Measurements from ENCODE around the gene TMEM87A.

Gene TMEM87A

DNA sequence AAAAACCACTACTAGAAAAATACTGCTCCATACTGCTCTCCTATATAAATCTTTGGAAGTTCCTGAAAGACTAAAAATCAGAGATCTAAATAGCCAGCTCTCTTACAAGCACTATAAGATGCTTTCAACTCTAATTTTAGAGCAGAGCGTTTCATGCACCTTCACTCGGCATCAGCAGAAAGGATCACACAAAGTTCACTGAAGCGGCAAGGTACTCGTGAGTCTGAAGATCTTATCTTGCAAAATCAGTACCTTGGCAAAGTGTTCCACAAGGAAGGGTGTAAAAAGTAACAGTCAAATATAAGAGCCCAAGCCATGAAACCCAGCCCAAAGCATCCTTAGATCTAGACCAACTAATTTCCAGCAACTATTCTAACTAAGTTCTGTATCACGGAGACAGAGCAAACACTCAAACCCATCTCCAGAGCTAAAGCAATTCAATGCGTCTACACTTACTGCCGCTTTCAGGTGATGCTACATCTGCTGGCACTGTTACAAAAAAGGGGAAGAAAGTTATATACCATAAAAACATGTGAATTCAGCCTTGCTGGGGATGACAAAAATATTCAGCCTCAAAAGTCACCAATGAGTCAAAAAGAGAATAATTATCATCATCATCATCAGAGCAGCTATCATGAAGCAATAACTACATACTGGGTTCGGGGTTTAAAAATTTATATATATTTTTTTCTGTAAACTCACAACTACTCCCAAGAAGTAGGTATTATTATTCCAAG, 81.5 kb downstream of the TMEM87A start:
- Histone ChIP-seq H3K79me2 (ENCODE audit: insufficient read depth, low read length) (peaks cover 4% of the 10 kb centered on the region; the same call in 1 of the 2 replicates), H3K27ac (ENCODE audit: low read length) (no peak overlapping the region), H3K9ac (ENCODE audit: low read depth, low read length) (no peak overlapping the region), H3K4me3 (ENCODE audit: low read depth in 1 of 2, low read length in 2 of 2) (no peak overlapping the region), H3K36me3 (ENCODE audit: insufficient read depth, low read length) (peaks cover 40% of the 10 kb centered on the region), H3K9me3 (ENCODE audit: insufficient read depth, low read length, severe bottlenecking) (no peaks in the 10 kb centered on the region), H3K4me2 (ENCODE audit: insufficient read depth, low read length) (no peak overlapping the region), H4K20me1 (ENCODE audit: insufficient read depth, low read length) (no peaks in the 10 kb centered on the region), H3K27me3 (ENCODE audit: insufficient read depth, low read length, poor library complexity) (no peaks in the 10 kb centered on the region), H3K4me1 (ENCODE audit: insufficient read depth, low read length) (no peaks in the 10 kb centered on the region; the same call in 1 of the 2 replicates), H2AFZ (ENCODE audit: low read depth, low read length) (no peak overlapping the region)
- DNase-seq (no peak), ATAC-seq (ENCODE audit: insufficient read depth, low read depth) (no peak)
- TF ChIP-seq, protein P1, sequence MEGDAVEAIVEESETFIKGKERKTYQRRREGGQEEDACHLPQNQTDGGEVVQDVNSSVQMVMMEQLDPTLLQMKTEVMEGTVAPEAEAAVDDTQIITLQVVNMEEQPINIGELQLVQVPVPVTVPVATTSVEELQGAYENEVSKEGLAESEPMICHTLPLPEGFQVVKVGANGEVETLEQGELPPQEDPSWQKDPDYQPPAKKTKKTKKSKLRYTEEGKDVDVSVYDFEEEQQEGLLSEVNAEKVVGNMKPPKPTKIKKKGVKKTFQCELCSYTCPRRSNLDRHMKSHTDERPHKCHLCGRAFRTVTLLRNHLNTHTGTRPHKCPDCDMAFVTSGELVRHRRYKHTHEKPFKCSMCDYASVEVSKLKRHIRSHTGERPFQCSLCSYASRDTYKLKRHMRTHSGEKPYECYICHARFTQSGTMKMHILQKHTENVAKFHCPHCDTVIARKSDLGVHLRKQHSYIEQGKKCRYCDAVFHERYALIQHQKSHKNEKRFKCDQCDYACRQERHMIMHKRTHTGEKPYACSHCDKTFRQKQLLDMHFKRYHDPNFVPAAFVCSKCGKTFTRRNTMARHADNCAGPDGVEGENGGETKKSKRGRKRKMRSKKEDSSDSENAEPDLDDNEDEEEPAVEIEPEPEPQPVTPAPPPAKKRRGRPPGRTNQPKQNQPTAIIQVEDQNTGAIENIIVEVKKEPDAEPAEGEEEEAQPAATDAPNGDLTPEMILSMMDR (IDR thresholded peaks at IDR 0.05; ENCODE audit: borderline replicate concordance, extremely low read depth, low read length, poor library complexity, severe bottlenecking), result no peak
- TF ChIP-seq EZH2 (IDR thresholded peaks at IDR 0.05; ENCODE audit: borderline replicate concordance, low read depth, low read length, severe bottlenecking), result no peak

DNA sequence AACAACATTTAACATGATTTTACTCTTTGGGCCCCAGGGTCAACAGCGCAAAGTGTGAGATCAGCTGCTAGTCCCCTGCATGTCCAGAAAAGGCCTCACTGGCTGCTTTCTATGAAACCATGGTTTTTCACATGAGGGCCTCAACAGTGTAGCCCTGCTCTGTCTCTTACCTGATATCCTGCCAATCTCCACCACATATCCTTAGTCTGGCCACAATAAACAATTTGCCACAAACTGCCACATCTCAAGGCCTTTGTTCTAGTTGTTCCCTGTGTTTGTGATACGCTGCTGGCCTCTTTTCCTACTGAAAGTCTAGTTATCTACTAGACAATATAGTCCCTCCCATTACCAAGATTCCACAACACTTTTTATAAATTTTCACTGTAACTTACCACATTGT, 82.9 kb downstream of the TMEM87A start:
- ATAC-seq (ENCODE audit: insufficient read depth, low read depth), result peak; percentile 70
- no peak overlapping the region for H3K4me2 ChIP-seq (ENCODE audit: insufficient read depth, low read length)
- H3K9me3 ChIP-seq (ENCODE audit: insufficient read depth, low read length, severe bottlenecking), result no peaks in the 10 kb centered on the region
- H3K36me3 ChIP-seq (ENCODE audit: insufficient read depth, low read length), result peaks cover 48% of the 10 kb centered on the region
- TF ChIP-seq, protein P1 (IDR thresholded peaks at IDR 0.05; ENCODE audit: borderline replicate concordance, extremely low read depth, low read length, poor library complexity, severe bottlenecking), result no peak
- DNase-seq, result no peak
- no peaks in the 10 kb centered on the region for H3K27me3 ChIP-seq (ENCODE audit: insufficient read depth, low read length, poor library complexity)
- H3K79me2 ChIP-seq (ENCODE audit: insufficient read depth, low read length), result peaks cover 4% of the 10 kb centered on the region; the same call in 1 of the 2 replicates
- no peak overlapping the region for H3K27ac ChIP-seq (ENCODE audit: low read length)
- no peak overlapping the region for H3K9ac ChIP-seq (ENCODE audit: low read depth, low read length)
- no peak overlapping the region for H3K4me3 ChIP-seq (ENCODE audit: low read depth in 1 of 2, low read length in 2 of 2)
- no peak overlapping the region for H2AFZ ChIP-seq (ENCODE audit: low read depth, low read length)
- H4K20me1 ChIP-seq (ENCODE audit: insufficient read depth, low read length), result no peaks in the 10 kb centered on the region
- H3K4me1 ChIP-seq (ENCODE audit: insufficient read depth, low read length), result no peaks in the 10 kb centered on the region; the same call in 1 of the 2 replicates

DNA sequence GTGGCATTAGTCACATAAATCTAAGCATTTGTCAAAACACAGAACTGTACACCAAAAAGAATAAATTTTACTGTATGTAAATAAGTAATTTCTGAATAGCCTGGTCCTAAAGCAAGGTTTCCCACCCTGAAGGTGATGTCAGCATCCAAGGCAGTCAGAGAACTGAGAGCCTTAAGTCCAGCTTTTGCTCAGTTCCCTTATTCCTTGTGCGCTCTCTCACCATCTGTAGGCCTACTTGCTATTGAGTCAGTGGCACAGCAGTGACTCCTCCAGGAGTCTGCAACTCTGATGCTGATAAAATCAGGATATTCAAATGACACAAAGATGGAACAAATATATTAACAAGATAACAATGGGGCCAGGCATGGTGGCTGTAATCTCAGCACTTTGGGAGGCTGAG, 87.4 kb downstream of the TMEM87A start:
- H2AFZ ChIP-seq (ENCODE audit: low read depth, low read length), result no peak overlapping the region
- no peaks in the 10 kb centered on the region for H3K79me2 ChIP-seq (ENCODE audit: insufficient read depth, low read length)
- ATAC-seq (ENCODE audit: insufficient read depth, low read depth) (no peak), DNase-seq (no peak)
- no peak overlapping the region for H3K4me2 ChIP-seq (ENCODE audit: insufficient read depth, low read length)
- no peaks in the 10 kb centered on the region; the same call in 1 of the 2 replicates for H3K4me1 ChIP-seq (ENCODE audit: insufficient read depth, low read length)
- H3K27me3 ChIP-seq (ENCODE audit: insufficient read depth, low read length, poor library complexity), result no peaks in the 10 kb centered on the region
- no peak overlapping the region for H3K27ac ChIP-seq (ENCODE audit: low read length)
- peaks cover 72% of the 10 kb centered on the region for H3K36me3 ChIP-seq (ENCODE audit: insufficient read depth, low read length)
- no peak overlapping the region for H3K4me3 ChIP-seq (ENCODE audit: low read depth in 1 of 2, low read length in 2 of 2)
- TF ChIP-seq, protein P1 (IDR thresholded peaks at IDR 0.05; ENCODE audit: borderline replicate concordance, extremely low read depth, low read length, poor library complexity, severe bottlenecking), result no peak
- no peak for TF ChIP-seq EZH2 (IDR thresholded peaks at IDR 0.05; ENCODE audit: borderline replicate concordance, low read depth, low read length, severe bottlenecking)
- no peaks in the 10 kb centered on the region for H3K9me3 ChIP-seq (ENCODE audit: insufficient read depth, low read length, severe bottlenecking)
- H3K9ac ChIP-seq (ENCODE audit: low read depth, low read length), result no peak overlapping the region
- no peaks in the 10 kb centered on the region for H4K20me1 ChIP-seq (ENCODE audit: insufficient read depth, low read length)

All from DND-41 (cell line).